Right cardiac atrium (tissue), 5 donors: ENCODE results near the gene VWA8. TPM values are rescaled to one million over a fixed set of nuclear protein-coding genes. Genes with fewer than 3 reads are reported as not detected.

Experiments
- ATAC-seq, 2 donors: fragments of 200-7000 bp; cut with Tn5 transposase; one replicate each; pipeline versions ENCODE4 v1.8.0 to v1.9.1; 2020; ENCODE audit warnings: moderate library complexity in 2 of 2, mild to moderate bottlenecking in 1 of 2
- DNase-seq, 3 donors: peaks; one replicate each; pipeline ENCODE4 v3.0.0-alpha.2; 2020
- H3K27ac ChIP-seq: one replicate; pipeline ENCODE4 v1.5.1; 2013; ENCODE audit warnings: mild to moderate bottlenecking, low read length, control low read depth, moderate library complexity
- H3K27me3 ChIP-seq: one replicate; pipeline ENCODE4 v1.6.1; 2013; ENCODE audit not compliant: control insufficient read depth, insufficient read depth
- H3K4me1 ChIP-seq: one replicate; pipeline ENCODE4 v1.6.1; 2013; ENCODE audit warnings: low read length; ENCODE audit not compliant: control insufficient read depth, insufficient read depth
- H3K4me3 ChIP-seq: one replicate; pipeline ENCODE4 v1.5.1; 2013; ENCODE audit warnings: low read length, control low read depth
- H3K9me3 ChIP-seq: one replicate; pipeline ENCODE4 v1.6.1; 2013; ENCODE audit warnings: low read length; ENCODE audit not compliant: control insufficient read depth
- WGBS: extraction: QIAGEN DNeasy Blood & Tissue Kit; methylation state at CpG from one replicate; pipeline ENCODE4 v1.1.7; 2013; 5-methylcytosine and 5-hydroxymethylcytosine counted together
- intact Hi-C, 4 donors: fragments of 100-400 bp; cut with DNase I; formaldehyde crosslinking; loops; one replicate each; pipeline versions ENCODE4 v1.11.0 to v1.14.0; 2022 to 2023
- polyA plus RNA-seq: library from polyadenylated mRNA; stranded (reverse); fragments of 200-250 nt; gene quantifications from one replicate; pipeline ENCODE4 v1.2.3, GENCODE V29; 2013
- total RNA-seq, 4 donors: library from RNA; stranded (reverse); fragmentation: NEBNext Ultra II Directional; extraction: Animal tissue kit (Norgen Biotek cat#: 25700); gene quantifications; one replicate each; pipeline ENCODE4 v1.2.1, GENCODE V29; 2021
- donor health status: healthy with polysubstance abuse.
- donor health status: DM: no; HTN: yes; CAD: no.
- donor health status: DM: no; HTN: no; CAD: no.
- donor health status: DM: no; HTN: yes; CAD: no; lungs with severe emphysema.
- donor health status: DM: yes; HTN: yes; CAD: no.

The VWA8 gene
- total and polyA plus RNA-seq, 5 donors, result 11.7 to 41.7 (median 34.0) TPM

DNA sequence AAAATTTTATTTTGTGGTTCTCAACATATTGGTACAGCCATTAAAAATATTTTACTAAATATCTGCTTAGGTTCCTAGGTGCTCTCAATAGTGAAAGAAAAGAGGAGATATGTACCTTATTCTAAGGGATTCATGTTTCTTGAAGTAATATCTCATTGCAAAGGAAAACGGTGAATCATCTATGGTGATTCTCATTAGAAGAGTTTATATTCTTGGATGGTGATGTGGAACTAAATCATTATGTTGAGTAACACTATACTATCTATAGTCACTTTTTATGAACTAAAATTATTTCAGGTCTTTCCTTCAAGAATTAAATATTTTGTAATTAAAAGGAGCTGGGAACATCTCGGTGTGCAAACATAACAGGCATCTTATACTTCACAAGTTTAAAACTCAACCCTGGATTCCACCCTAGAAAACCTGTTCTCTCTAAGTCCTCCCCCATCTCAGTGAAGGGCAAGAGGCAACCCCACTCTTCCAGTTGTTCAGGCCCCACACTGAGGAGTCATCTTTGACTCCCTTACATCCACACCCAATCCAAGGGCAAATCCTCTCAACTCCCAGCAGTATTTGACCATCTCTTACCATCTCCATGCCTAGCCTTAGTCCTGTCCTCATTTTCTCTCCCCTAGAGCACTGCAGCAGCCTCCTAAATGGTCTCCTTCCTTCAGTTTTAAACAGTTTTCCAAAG, 363.4 kb downstream of the VWA8 start:
- Histone ChIP-seq H3K4me1 (peaks cover 2% of the 10 kb centered on the region), H3K4me3 (no peak overlapping the region), H3K27ac (no peak overlapping the region), H3K9me3 (no peaks in the 10 kb centered on the region), H3K27me3 (no peaks in the 10 kb centered on the region)
- DNase-seq (no peak), ATAC-seq (no peak)
- intact Hi-C loops, result no loop called here
- 98% methylated on average over 2 of the region's 2 CpGs for WGBS

DNA sequence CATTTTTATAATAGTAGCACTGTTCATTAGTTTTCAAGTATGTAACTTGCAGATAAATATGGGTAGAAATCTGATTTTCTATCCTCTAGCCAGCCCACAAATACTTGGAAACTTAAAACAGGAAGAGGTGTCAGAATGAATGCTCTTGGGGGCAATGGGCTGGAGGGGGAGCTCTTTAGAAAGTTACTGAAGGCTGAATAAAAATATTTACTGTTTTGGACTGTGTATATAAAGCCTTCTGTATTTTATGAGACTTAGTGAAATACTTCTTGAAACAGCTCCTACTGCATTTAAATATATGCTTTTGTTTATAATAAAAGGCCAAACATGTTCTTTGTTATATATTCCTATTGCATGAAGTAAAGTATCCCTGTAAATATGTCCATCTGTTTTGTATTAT, 364.7 kb downstream of the VWA8 start:
- Histone ChIP-seq H3K27me3 (no peaks in the 10 kb centered on the region), H3K9me3 (no peaks in the 10 kb centered on the region), H3K4me3 (no peak overlapping the region), H3K27ac (no peak overlapping the region), H3K4me1 (no peaks in the 10 kb centered on the region)
- no peak for DNase-seq
- ATAC-seq, result no peak
- intact Hi-C loops, result no loop called here

DNA sequence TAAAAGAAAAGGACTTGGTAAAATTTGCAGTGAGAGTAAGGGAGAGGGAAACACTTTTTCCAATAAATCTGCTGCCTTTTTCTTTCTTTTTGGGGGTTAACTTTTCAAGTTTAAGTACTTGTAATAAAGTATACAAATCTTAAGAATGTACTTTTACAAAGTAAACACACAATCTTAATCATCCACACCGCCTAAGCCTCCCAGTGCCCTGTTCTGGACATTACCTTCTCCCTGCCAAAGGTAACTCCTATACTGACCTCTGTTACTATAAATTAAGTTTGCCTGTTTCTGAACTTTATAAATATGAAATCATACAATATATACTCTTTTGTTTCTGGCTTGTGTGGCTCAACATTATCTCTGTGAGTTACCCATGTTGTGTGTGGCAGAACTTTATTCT, 365.6 kb downstream of the VWA8 start:
- Histone ChIP-seq H3K27ac (no peak overlapping the region), H3K9me3 (no peaks in the 10 kb centered on the region), H3K27me3 (no peaks in the 10 kb centered on the region), H3K4me1 (no peaks in the 10 kb centered on the region), H3K4me3 (no peak overlapping the region)
- intact Hi-C loops, result no loop called here
- DNase-seq (no peak), ATAC-seq (no peak)
- 95% methylated on average over 1 of the region's 1 CpG for WGBS

DNA sequence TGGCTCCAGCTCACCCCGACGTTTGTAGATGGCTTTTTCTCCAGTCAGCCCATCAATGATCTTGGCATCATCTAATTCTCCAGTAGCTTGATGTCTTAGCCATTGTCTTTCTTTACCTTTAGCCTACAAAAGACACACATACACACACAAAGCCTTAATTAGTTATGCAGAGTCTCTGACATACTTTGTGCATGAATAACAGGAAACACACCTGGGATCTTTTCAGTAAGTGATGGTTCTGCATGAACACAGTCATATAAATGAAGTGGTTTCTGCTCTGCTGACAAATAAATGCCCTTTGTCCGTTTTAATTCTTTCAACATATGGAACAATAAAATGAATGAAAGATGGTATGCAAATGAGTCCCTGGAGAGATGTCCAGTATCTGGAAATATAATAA, 370.3 kb downstream of the VWA8 start:
- no peak overlapping the region for H3K27ac ChIP-seq
- ATAC-seq, result no peak
- 65% methylated on average over 3 of the region's 3 CpGs for WGBS

DNA sequence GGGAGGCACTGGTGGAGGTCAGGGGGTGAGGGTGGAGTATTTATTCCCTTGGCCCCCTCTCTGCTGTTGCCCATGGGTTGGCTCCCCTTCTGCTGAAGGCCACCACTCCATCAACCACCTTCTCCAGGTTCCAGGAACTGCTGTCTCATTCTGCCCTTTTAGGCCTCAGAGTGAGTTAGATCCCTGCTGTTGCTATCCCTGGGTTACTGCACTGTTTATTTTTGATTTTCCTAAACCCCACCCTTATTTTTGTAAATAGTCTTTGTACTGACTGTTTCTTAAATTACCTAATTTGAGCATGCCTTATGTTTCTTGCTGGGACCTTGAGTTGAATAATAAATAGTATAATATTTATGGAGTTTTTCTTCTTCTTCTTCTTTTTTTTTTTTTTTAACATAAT, 370.8 kb downstream of the VWA8 start:
- H3K9me3 ChIP-seq, result no peaks in the 10 kb centered on the region
- no peak for ATAC-seq
- H3K27ac ChIP-seq, result no peak overlapping the region
- no peak overlapping the region for H3K4me3 ChIP-seq
- DNase-seq, result no peak
- intact Hi-C loops, result no loop called here
- H3K27me3 ChIP-seq, result no peaks in the 10 kb centered on the region
- no peaks in the 10 kb centered on the region for H3K4me1 ChIP-seq

More for the DNA sequence above, 370.3 kb downstream of the VWA8 start:
- no peaks in the 10 kb centered on the region for H3K27me3 ChIP-seq
- no peaks in the 10 kb centered on the region for H3K4me1 ChIP-seq
- DNase-seq, result no peak
- no peak overlapping the region for H3K4me3 ChIP-seq
- intact Hi-C loops, result no loop called here
- no peaks in the 10 kb centered on the region for H3K9me3 ChIP-seq

DNA sequence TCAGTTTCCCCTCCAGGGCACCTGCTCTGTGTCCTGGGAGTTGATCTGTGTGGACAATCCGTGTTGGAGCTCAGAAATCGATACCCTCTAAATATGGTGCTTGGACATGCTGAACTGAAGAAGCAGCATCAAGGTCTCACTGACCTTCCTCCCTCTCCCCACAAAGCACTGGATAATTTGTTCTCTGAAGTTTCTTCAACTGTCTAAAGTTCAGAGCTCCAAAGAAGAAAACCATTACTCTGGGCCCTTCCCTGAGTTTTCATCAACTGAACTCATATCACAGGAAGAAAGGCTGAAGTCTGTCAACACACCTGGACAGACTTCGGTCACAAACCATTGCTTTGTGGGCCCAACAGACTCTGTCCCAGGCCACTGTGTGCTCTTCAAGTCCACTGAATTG, 371.5 kb downstream of the VWA8 start:
- Histone ChIP-seq H3K27me3 (no peaks in the 10 kb centered on the region), H3K4me3 (no peak overlapping the region), H3K9me3 (no peaks in the 10 kb centered on the region), H3K27ac (no peak overlapping the region), H3K4me1 (no peaks in the 10 kb centered on the region)
- 95% methylated on average over 3 of the region's 3 CpGs for WGBS
- DNase-seq (no peak), ATAC-seq (no peak)
- intact Hi-C loops, result no loop called here

DNA sequence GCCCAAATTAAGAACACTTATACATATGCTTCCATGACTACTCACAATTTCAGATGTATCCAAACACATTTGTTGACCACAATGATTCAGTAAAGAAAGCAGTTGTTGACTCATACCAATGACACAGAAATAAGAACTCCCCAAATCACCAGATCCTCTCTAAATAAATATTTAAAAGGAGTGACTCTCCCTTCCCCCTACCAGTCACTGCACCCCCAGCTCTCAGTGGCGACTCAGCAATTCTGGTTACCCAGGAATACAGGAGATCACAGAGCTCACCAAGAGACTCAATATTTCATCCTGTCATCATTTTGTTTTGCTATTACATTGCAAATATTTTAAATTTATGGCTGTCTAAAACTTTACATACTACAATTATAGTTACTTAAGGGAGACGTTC, 372.0 kb downstream of the VWA8 start:
- H3K4me1 ChIP-seq, result no peaks in the 10 kb centered on the region
- WGBS, result 89% methylated on average over 2 of the region's 2 CpGs
- H3K27ac ChIP-seq, result no peak overlapping the region
- no peak overlapping the region for H3K4me3 ChIP-seq
- ATAC-seq (no peak), DNase-seq (no peak)
- no peaks in the 10 kb centered on the region for H3K9me3 ChIP-seq
- intact Hi-C loops, result no loop called here
- H3K27me3 ChIP-seq, result no peaks in the 10 kb centered on the region

DNA sequence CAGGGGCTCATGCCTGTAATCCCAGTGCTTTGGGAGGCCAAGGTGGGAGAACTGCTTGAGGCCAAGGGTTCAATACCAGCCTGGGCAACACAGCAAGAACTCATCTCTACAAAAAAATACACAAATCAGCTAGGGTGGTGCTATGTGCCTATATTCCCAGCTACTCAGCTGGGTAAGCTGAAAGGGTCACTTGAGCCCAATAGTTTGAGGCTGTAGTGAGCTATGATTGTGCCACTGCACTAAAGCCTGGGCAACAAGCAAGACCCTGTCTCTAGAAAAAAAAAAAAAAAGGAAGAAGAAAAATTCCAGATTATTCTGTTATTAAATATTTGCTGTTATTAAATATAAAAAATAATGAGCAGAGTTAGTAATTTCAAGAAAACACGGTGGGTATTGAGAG, 372.5 kb downstream of the VWA8 start:
- no peaks in the 10 kb centered on the region for H3K4me1 ChIP-seq
- H3K9me3 ChIP-seq, result no peaks in the 10 kb centered on the region
- intact Hi-C loops, result no loop called here
- no peak overlapping the region for H3K27ac ChIP-seq
- no peaks in the 10 kb centered on the region for H3K27me3 ChIP-seq
- no peak for DNase-seq
- 97% methylated on average over 1 of the region's 1 CpG for WGBS
- H3K4me3 ChIP-seq, result no peak overlapping the region
- ATAC-seq, result no peak

DNA sequence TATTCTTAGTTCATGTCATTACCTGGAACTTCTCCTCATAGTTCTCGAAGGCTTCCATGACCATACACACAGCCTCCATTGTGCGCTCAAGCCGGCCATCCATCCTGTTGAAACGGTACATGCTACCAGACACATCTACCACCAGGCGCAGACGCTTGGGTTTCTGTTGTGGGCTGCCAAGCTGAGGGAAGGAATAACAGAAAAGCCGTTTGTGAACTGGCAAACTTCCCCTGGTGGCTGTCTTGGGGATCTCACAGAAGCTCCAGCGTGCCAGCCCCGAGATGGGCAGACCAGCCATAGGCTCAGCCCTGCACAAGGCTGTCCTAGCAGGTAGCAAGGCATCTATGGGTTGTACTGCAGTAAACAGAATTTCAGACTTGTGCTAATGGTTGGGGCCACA, 373.4 kb downstream of the VWA8 start:
- DNase-seq, result no peak

DNA sequence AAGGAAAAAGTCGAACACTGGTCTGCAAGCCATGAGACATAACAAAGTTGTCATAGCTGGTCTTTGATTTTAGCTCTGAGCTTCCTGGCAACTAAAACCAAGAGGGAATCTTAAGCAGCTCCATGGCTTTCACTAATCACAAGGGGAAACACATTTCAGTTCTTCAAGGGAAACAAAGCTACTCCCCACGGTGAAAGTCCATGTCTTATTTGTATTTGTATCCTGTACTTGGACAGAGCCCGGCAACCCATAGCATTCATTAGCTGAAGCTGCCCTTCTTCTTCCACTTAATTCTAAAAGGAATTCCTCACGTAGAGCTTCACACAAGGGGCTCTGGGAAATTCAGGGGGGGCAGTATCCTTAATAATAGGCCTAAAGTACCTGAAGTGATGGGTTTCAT, 374.7 kb downstream of the VWA8 start:
- intact Hi-C loops, result no loop called here
- Histone ChIP-seq H3K27ac (no peak overlapping the region), H3K4me1 (no peaks in the 10 kb centered on the region), H3K9me3 (no peaks in the 10 kb centered on the region), H3K4me3 (no peak overlapping the region), H3K27me3 (no peaks in the 10 kb centered on the region)
- DNase-seq (no peak), ATAC-seq (no peak)
- 85% methylated on average over 4 of the region's 4 CpGs for WGBS

More for the DNA sequence above, 373.4 kb downstream of the VWA8 start:
- Histone ChIP-seq H3K4me1 (no peaks in the 10 kb centered on the region), H3K27ac (no peak overlapping the region), H3K4me3 (no peak overlapping the region), H3K9me3 (no peaks in the 10 kb centered on the region), H3K27me3 (no peaks in the 10 kb centered on the region)
- 93% methylated on average over 9 of the region's 9 CpGs for WGBS
- intact Hi-C loops, result no loop called here
- ATAC-seq, result no peak

DNA sequence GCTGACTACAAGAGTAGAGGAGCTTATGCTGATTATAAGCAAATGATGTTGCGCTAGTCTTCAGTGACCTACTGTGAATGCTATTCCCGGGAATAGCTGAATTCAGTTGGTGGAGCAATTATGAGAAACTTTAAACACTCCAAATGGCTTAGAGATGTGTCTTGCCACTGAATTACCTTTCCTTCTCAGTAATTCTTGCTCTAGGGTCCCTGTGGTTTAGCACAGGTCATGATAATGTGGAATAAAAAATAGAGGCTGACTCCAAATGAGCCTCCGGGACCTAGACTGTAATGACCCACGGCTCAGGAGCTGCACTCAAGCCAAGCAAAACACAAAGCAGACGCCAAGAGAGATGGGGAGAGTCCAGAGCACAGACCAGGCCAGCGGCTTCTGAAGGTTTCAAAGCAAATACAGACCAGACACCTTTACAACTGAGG, 378.9 kb downstream of the VWA8 start:
- H3K9me3 ChIP-seq, result no peaks in the 10 kb centered on the region
- intact Hi-C loops, result no loop called here
- ATAC-seq, result peak; percentile 59 to 68
- 59% methylated on average over 6 of the region's 6 CpGs for WGBS
- peak in 2 of 3 donors; percentile 55 to 56 for DNase-seq
- H3K4me1 ChIP-seq, result no peaks in the 10 kb centered on the region
- no peaks in the 10 kb centered on the region for H3K27me3 ChIP-seq
- H3K27ac ChIP-seq, result no peak overlapping the region
- H3K4me3 ChIP-seq, result no peak overlapping the region

DNA sequence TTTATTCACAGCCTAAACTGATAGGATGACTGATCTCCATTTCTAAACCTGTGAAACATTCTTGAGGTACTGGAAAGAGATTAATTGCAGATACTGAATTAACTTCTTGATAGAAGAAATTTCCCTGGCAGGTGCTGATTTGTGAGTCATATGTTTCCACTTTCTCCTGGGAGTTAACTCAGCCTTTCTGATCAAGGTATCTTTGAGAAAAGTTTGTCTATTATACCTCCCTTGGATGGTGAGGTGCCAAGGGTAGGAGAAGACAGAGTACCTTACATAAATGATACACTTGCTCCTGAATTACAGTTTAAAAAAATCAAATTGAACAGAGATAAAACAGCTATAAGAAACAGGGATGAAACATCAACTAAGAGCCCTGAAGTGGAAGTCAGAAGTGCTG, 380.6 kb downstream of the VWA8 start:
- intact Hi-C loops, result no loop called here
- H3K27ac ChIP-seq, result no peak overlapping the region
- DNase-seq (no peak), ATAC-seq (no peak)
- no peaks in the 10 kb centered on the region for H3K4me1 ChIP-seq
- H3K4me3 ChIP-seq, result no peak overlapping the region
- no peaks in the 10 kb centered on the region for H3K9me3 ChIP-seq
- H3K27me3 ChIP-seq, result no peaks in the 10 kb centered on the region
